GM12878 (cell line): ENCODE measurements around the gene DDX51. TPM values are rescaled to one million over a fixed set of nuclear protein-coding genes. Genes with fewer than 3 reads are reported as not detected.

Experiments used
- ATAC-seq: fragments of 200-7000 bp; cut with Tn5 transposase; 3 replicates; pipeline ENCODE4 v1.9.1; 2020; ENCODE audit warnings: mild to moderate bottlenecking, moderate library complexity
- BruUV-seq: library from RNA; stranded (reverse); fragments of 400-500 nt; replicated peaks from 2 replicates; lab custom pipeline; 2021; lab: Mats Ljungman, UMichigan
- CTCF ChIA-PET: fragments of 300-600 bp; sonication (Branson Sonifier 250); formaldehyde crosslinking; extraction: SDS; loops from one replicate; lab custom pipeline; 2021; ENCODE audit warnings: inconsistent platforms; lab: Yijun Ruan, JAX
- POLR2A ChIA-PET: fragments of 350-600 bp; formaldehyde crosslinking; extraction: SDS; loops from one replicate; lab custom pipeline; 2021; ENCODE audit warnings: inconsistent platforms; lab: Charles Lee
- RAD21 ChIA-PET: fragments of 300-600 bp; sonication (Branson Sonifier 250); formaldehyde crosslinking; loops from one replicate; lab custom pipeline; 2023; ENCODE audit warnings: antibody characterized with exemption; ENCODE audit not compliant: unreplicated experiment; lab: Charles Lee
- SMC1A ChIA-PET: fragments of 300-600 bp; sonication (Branson Sonifier 250); formaldehyde crosslinking; loops from one replicate; lab custom pipeline; 2023; ENCODE audit not compliant: unreplicated experiment, uncharacterized antibody; lab: Charles Lee
- DNase-seq: peaks from one replicate; pipeline ENCODE4 v3.0.0-alpha.2; 2011; ENCODE audit warnings: low read depth, low spot score
- FAIRE-seq: peaks from 3 replicates; lab custom pipeline; 2011; peaks lifted over from hg19 to GRCh38; lab: Jason Lieb, UNC
- H2AFZ ChIP-seq: 2 replicates; pipeline ENCODE4 v1.6.0; 2011; ENCODE audit warnings: low read depth, low read length, control low read depth; ENCODE audit not compliant: control insufficient read depth
- H3K27ac ChIP-seq: 2 replicates; pipeline ENCODE4 v1.5.1; 2011; ENCODE audit warnings: control low read depth; ENCODE audit not compliant: control insufficient read depth, insufficient read depth
- H3K27me3 ChIP-seq, 2 experiments: replicated peaks in 1 of 2; 2 replicates each; pipeline versions ENCODE4 v1.6.0 to v1.6.1; 2011; ENCODE audit warnings: low read length in 1 of 2; ENCODE audit not compliant: control insufficient read depth in 2 of 2, insufficient read depth in 2 of 2
- H3K36me3 ChIP-seq, 2 experiments: 2 replicates each; pipeline ENCODE4 v1.5.1; 2011; ENCODE audit warnings: low read length in 1 of 2; ENCODE audit not compliant: control insufficient read depth in 2 of 2, insufficient read depth in 2 of 2
- H3K4me1 ChIP-seq: 2 replicates; pipeline ENCODE4 v1.6.1; 2011; ENCODE audit warnings: mild to moderate bottlenecking, low read length, moderate library complexity, mixed read lengths; ENCODE audit not compliant: control insufficient read depth, insufficient read depth
- H3K4me2 ChIP-seq: 2 replicates; pipeline ENCODE4 v1.6.0; 2011; ENCODE audit warnings: control low read depth; ENCODE audit not compliant: control insufficient read depth, insufficient read depth
- H3K4me3 ChIP-seq: fragments of 200-600 bp; sonication (generic); 2 replicates; pipeline ENCODE4 v1.5.1; 2016
- H3K79me2 ChIP-seq: 2 replicates; pipeline ENCODE4 v1.6.0; 2011; ENCODE audit warnings: low read length; ENCODE audit not compliant: control insufficient read depth, insufficient read depth
- H3K9ac ChIP-seq: 2 replicates; pipeline ENCODE4 v1.8.0; 2011; ENCODE audit warnings: low read length, control low read depth, mixed read lengths; ENCODE audit not compliant: control insufficient read depth, insufficient read depth
- H3K9me3 ChIP-seq: replicated peaks from 3 replicates; pipeline ENCODE4 v1.5.1; 2011; ENCODE audit warnings: mild to moderate bottlenecking, low read length; ENCODE audit not compliant: control insufficient read depth, insufficient read depth
- H4K20me1 ChIP-seq: 2 replicates; pipeline ENCODE4 v1.6.0; 2011; ENCODE audit not compliant: control insufficient read depth, insufficient read depth
- BRCA1 ChIP-seq: IDR thresholded peaks from 2 replicates; pipeline ENCODE4 v1.6.1; 2011; ENCODE audit warnings: low read depth, low read length, improper control_type of control experiment
- CREB1 ChIP-seq: IDR thresholded peaks from 2 replicates; pipeline ENCODE4 v1.6.1; 2012; ENCODE audit warnings: low read depth, mild to moderate bottlenecking, inconsistent platforms
- IKZF1 ChIP-seq: fragments of 450-650 bp; conservative IDR thresholded peaks from 2 replicates; pipeline ENCODE4 v1.6.1; 2017; ENCODE audit warnings: antibody characterized with exemption, mild to moderate bottlenecking
- IKZF2 ChIP-seq, 2 experiments: fragments of 450-650 bp; IDR thresholded peaks; 2 replicates each; pipeline ENCODE4 v1.6.1; 2017; ENCODE audit warnings: mild to moderate bottlenecking in 2 of 2, moderate library complexity in 2 of 2
- IRF4 ChIP-seq: IDR thresholded peaks from 2 replicates; pipeline ENCODE4 v1.6.1; 2011; ENCODE audit warnings: low read depth, low read length
- MTA2 ChIP-seq: fragments of 450-650 bp; IDR thresholded peaks from 2 replicates; pipeline ENCODE4 v1.6.1; 2016; ENCODE audit warnings: low read depth, mild to moderate bottlenecking, moderate library complexity
- MYB ChIP-seq: fragments of 150-350 bp; IDR thresholded peaks from 2 replicates; pipeline ENCODE4 v1.6.1; 2014; ENCODE audit warnings: mild to moderate bottlenecking, low read depth, low read length, borderline replicate concordance
- NBN ChIP-seq: fragments of 450-650 bp; IDR thresholded peaks from 2 replicates; pipeline ENCODE4 v1.6.1; 2016
- NKRF ChIP-seq: fragments of 450-650 bp; conservative IDR thresholded peaks from 2 replicates; pipeline ENCODE4 v1.6.1; 2017; ENCODE audit warnings: mild to moderate bottlenecking, moderate library complexity
- NR2C2 ChIP-seq: IDR thresholded peaks from 2 replicates; pipeline ENCODE4 v1.6.1; 2011; ENCODE audit warnings: borderline replicate concordance, low read depth; ENCODE audit not compliant: control insufficient read depth, insufficient read length
- SPI1 ChIP-seq: IDR thresholded peaks from 2 replicates; pipeline ENCODE4 v1.6.1; 2011; ENCODE audit warnings: low read depth, mild to moderate bottlenecking, low read length, moderate library complexity, borderline replicate concordance; ENCODE audit not compliant: insufficient read depth
- STAT1 ChIP-seq: fragments of 450-650 bp; conservative IDR thresholded peaks from 2 replicates; pipeline ENCODE4 v1.6.1; 2014; ENCODE audit warnings: antibody characterized with exemption, mild to moderate bottlenecking
- TCF7 ChIP-seq: IDR thresholded peaks from 2 replicates; pipeline ENCODE4 v1.6.1; 2014; ENCODE audit warnings: antibody characterized with exemption, borderline replicate concordance
- ZNF24 ChIP-seq: fragments of 450-650 bp; IDR thresholded peaks from 2 replicates; pipeline ENCODE4 v1.6.1; 2017; ENCODE audit warnings: antibody characterized with exemption, mild to moderate bottlenecking
- ZZZ3 ChIP-seq: IDR thresholded peaks from 2 replicates; pipeline ENCODE4 v1.6.1; 2011; ENCODE audit warnings: low read depth; ENCODE audit not compliant: control insufficient read depth, insufficient read length
- WGBS: methylation state at CpG from one replicate; pipeline ENCODE4 v1.1.6; 2016; ENCODE audit warnings: low lambda C conversion rate; ENCODE audit not compliant: insufficient replicate concordance, insufficient coverage; ENCODE audit errors: missing lambda C conversion rate; 5-methylcytosine and 5-hydroxymethylcytosine counted together
- in situ Hi-C: fragments of 300-500 bp; cut with MboI; formaldehyde crosslinking; loops from 9 replicates; pipeline ENCODE4 v1.14.3; 2018; ENCODE audit warnings: mixed read lengths
- intact Hi-C: fragments of 100-400 bp; cut with micrococcal nuclease; formaldehyde crosslinking; loops from one replicate; pipeline ENCODE4 v1.14.2; 2022; ENCODE audit not compliant: unreplicated experiment
- polyA plus RNA-seq, 11 experiments: library from polyadenylated mRNA; depleted of rRNA in 4 of 11; unstranded in 6 of 11; stranded (reverse) in 5 of 11; fragments of >200 nt; fragmentation: Nextera tagmentation in 4 of 11; fragmentation: Illumina TruSeq in 1 of 11; extraction: Ambion mirVana in 4 of 11; extraction: Trizol in 1 of 11; gene quantifications; 1 replicate in 1 of 11; 2 replicates in 10 of 11; pipeline versions ENCODE4 v1.2.1 to v1.2.3, GENCODE V29; 2011 to 2016; ENCODE audit warnings: inconsistent platforms in 2 of 11, missing spikeins in 2 of 11, low read depth in 1 of 11
- total RNA-seq, 4 experiments: library from RNA; depleted of rRNA in 3 of 4; stranded (reverse); fragments of >200 nt in 3 of 4; fragmentation: Illumina TruSeq in 1 of 4; extraction: Trizol in 1 of 4; gene quantifications; 2 replicates each; pipeline versions ENCODE4 v1.2.1 to v1.2.3, GENCODE V29; 2013 to 2021
- TF ChIP-seq, protein P1 (sequence below): IDR thresholded peaks from 2 replicates; pipeline ENCODE4 v1.6.1; 2011; ENCODE audit warnings: borderline replicate concordance, low read depth, mild to moderate bottlenecking, moderate library complexity, mixed read lengths, low read length; ENCODE audit not compliant: insufficient read depth; ENCODE audit errors: extremely low read length
- TF ChIP-seq, protein P2 (sequence below): IDR thresholded peaks from 2 replicates; pipeline ENCODE4 v1.6.1; 2011; ENCODE audit warnings: mild to moderate bottlenecking, low read depth, low read length, moderate library complexity; ENCODE audit not compliant: insufficient replicate concordance

Gene DDX51
- total and polyA plus RNA-seq, 10 of the 15 experiments (the other 5 are each of a cell fraction or from before 2014, with no cell fraction given) = 0.97 to 29.1 (median 9.8) TPM

- TF ChIP-seq, protein P1, sequence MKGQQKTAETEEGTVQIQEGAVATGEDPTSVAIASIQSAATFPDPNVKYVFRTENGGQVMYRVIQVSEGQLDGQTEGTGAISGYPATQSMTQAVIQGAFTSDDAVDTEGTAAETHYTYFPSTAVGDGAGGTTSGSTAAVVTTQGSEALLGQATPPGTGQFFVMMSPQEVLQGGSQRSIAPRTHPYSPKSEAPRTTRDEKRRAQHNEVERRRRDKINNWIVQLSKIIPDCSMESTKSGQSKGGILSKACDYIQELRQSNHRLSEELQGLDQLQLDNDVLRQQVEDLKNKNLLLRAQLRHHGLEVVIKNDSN = no peak
- TF ChIP-seq, all 136 proteins: peak for 0
Measured at GRCh38 chr12:132161036-132161781, 17.1 kb upstream of the DDX51 start (continued).

GRCh38 chr12:132160601-132161035 lies 16.5 kb upstream of the DDX51 start:
- DNase-seq (no peak), FAIRE-seq (no peak), ATAC-seq (no peak)
- Histone ChIP-seq H3K9ac (no peak overlapping the region), H3K27ac (no peak overlapping the region), H3K79me2 (no peaks in the 10 kb centered on the region), H3K27me3 (no peaks in the 10 kb centered on the region), H3K36me3 (peaks cover 3 to 5% of the 10 kb centered on the region in 2 experiments), H2AFZ (no peak overlapping the region), H3K4me1 (no peaks in the 10 kb centered on the region), H3K4me3 (no peak overlapping the region), H4K20me1 (no peaks in the 10 kb centered on the region), H3K4me2 (no peak overlapping the region), H3K9me3 (peaks cover 8% of the 10 kb centered on the region)
- in situ Hi-C loops = no loop called here
- POLR2A ChIA-PET = no interaction called here
- 82% methylated on average over 14 of the region's 15 CpGs for WGBS
- SMC1A ChIA-PET = no interaction called here
- intact Hi-C loops = no loop called here
- CTCF ChIA-PET = no interaction called here
- BruUV-seq = no TSS peak
- RAD21 ChIA-PET = no interaction called here
- TF ChIP-seq IRF4 = no peak
- TF ChIP-seq TCF7 = no peak
- TF ChIP-seq IKZF1 = no peak
- no peak for TF ChIP-seq NR2C2
- TF ChIP-seq MYB = no peak
- no peak for TF ChIP-seq CREB1
- no peak for TF ChIP-seq MTA2
- TF ChIP-seq IKZF2 (IDR thresholded peaks at IDR 0.05) = no peak
- TF ChIP-seq, protein P2, sequence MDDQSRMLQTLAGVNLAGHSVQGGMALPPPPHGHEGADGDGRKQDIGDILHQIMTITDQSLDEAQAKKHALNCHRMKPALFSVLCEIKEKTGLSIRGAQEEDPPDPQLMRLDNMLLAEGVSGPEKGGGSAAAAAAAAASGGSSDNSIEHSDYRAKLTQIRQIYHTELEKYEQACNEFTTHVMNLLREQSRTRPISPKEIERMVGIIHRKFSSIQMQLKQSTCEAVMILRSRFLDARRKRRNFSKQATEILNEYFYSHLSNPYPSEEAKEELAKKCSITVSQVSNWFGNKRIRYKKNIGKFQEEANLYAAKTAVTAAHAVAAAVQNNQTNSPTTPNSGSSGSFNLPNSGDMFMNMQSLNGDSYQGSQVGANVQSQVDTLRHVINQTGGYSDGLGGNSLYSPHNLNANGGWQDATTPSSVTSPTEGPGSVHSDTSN = no peak
- TF ChIP-seq NKRF = no peak
- TF ChIP-seq BRCA1 = no peak
- TF ChIP-seq ZZZ3 = no peak
- TF ChIP-seq STAT1 = no peak
- TF ChIP-seq ZNF24 = no peak
- no peak for TF ChIP-seq NBN
- TF ChIP-seq SPI1 = no peak
